Keratinocyte (primary cell): Measurements from ENCODE around the gene ETNK2. TPM values are rescaled to one million over a fixed set of nuclear protein-coding genes. Genes with fewer than 3 reads are reported as not detected.

ENCODE experiments used
- DNase-seq: peaks from one replicate; pipeline ENCODE4 v3.0.0-alpha.2; 2011; ENCODE audit warnings: low read depth, missing footprints, low spot score
- FAIRE-seq: peaks from 2 replicates; lab custom pipeline; 2011; peaks lifted over from hg19 to GRCh38; lab: Jason Lieb, UNC
- H2AFZ ChIP-seq: 2 replicates; pipeline ENCODE4 v1.6.0; 2012; ENCODE audit warnings: low read length, control low read depth, inconsistent platforms; ENCODE audit not compliant: control insufficient read depth
- H3K27ac ChIP-seq: 2 replicates; pipeline ENCODE4 v1.5.1; 2011; ENCODE audit warnings: low read length; ENCODE audit not compliant: control insufficient read depth, insufficient read depth
- H3K27me3 ChIP-seq: 3 replicates; pipeline ENCODE4 v1.6.0; 2011; ENCODE audit warnings: low read length; ENCODE audit not compliant: control insufficient read depth, insufficient read depth; ENCODE audit errors: extremely low read depth
- H3K36me3 ChIP-seq, 2 experiments: 2 replicates in 1 of 2; 3 replicates in 1 of 2; pipeline ENCODE4 v1.5.1; 2011; ENCODE audit warnings: low read length in 2 of 2, mild to moderate bottlenecking in 1 of 2; ENCODE audit not compliant: control insufficient read depth in 2 of 2, insufficient read depth in 2 of 2; ENCODE audit errors: extremely low read depth in 1 of 2
- H3K4me1 ChIP-seq: 3 replicates; pipeline ENCODE4 v1.5.1; 2011; ENCODE audit warnings: low read length; ENCODE audit not compliant: control insufficient read depth, insufficient read depth; ENCODE audit errors: extremely low read depth
- H3K4me2 ChIP-seq: 3 replicates; pipeline ENCODE4 v1.6.0; 2011; ENCODE audit warnings: low read depth, low read length; ENCODE audit not compliant: control insufficient read depth, insufficient read depth; ENCODE audit errors: extremely low read depth
- H3K4me3 ChIP-seq, 3 experiments: fragments of 200-600 bp in 1 of 3; sonication (generic) in 1 of 3; 2 replicates in 2 of 3; 3 replicates in 1 of 3; pipeline ENCODE4 v1.5.1; 2011 to 2016; ENCODE audit warnings: low read length in 3 of 3, mild to moderate bottlenecking in 3 of 3, control low read depth in 2 of 3, inconsistent platforms in 1 of 3, low read depth in 1 of 3, mixed read lengths in 1 of 3, mixed run types in 1 of 3, moderate library complexity in 1 of 3; ENCODE audit not compliant: control insufficient read depth in 2 of 3, insufficient read depth in 2 of 3; ENCODE audit errors: extremely low read depth in 1 of 3
- H3K79me2 ChIP-seq: 2 replicates; pipeline ENCODE4 v1.6.0; 2012; ENCODE audit warnings: low read length; ENCODE audit not compliant: control insufficient read depth, insufficient read depth
- H3K9ac ChIP-seq: 3 replicates; pipeline ENCODE4 v1.6.0; 2011; ENCODE audit warnings: low read length; ENCODE audit not compliant: control insufficient read depth, insufficient read depth; ENCODE audit errors: extremely low read depth
- H3K9me1 ChIP-seq: 3 replicates; pipeline ENCODE4 v1.6.0; 2011; ENCODE audit warnings: low read length; ENCODE audit not compliant: control insufficient read depth, insufficient read depth; ENCODE audit errors: extremely low read depth
- H3K9me3 ChIP-seq: 2 replicates; pipeline ENCODE4 v1.5.1; 2012; ENCODE audit warnings: low read depth, low read length; ENCODE audit not compliant: control insufficient read depth
- H4K20me1 ChIP-seq: 3 replicates; pipeline ENCODE4 v1.6.0; 2011; ENCODE audit warnings: low read length; ENCODE audit not compliant: control insufficient read depth, insufficient read depth; ENCODE audit errors: extremely low read depth
- CTCF ChIP-seq, 3 experiments: IDR thresholded peaks in 1 of 3; conservative IDR thresholded peaks in 1 of 3; optimal IDR thresholded peaks in 1 of 3; 2 replicates in 2 of 3; 3 replicates in 1 of 3; pipeline versions ENCODE3 to v1.5.1; 2011; ENCODE audit warnings: low read length in 3 of 3, mild to moderate bottlenecking in 3 of 3, moderate library complexity in 2 of 3, control low read depth in 1 of 3, inconsistent platforms in 1 of 3; ENCODE audit not compliant: insufficient read depth in 2 of 3; ENCODE audit errors: extremely low read depth in 1 of 3
- EZH2 ChIP-seq: IDR thresholded peaks from one replicate; pipeline ENCODE4 v1.6.1; 2012; ENCODE audit warnings: inconsistent platforms, mild to moderate bottlenecking, low read length, moderate library complexity
- dilution Hi-C: fragments of 300-500 bp; cut with MboI; formaldehyde crosslinking; loops from one replicate; pipeline ENCODE4 v1.7.0; 2020; ENCODE audit warnings: low sequenced_read_pairs; ENCODE audit not compliant: extremely low pct_ligation_motif_present
- polyA plus RNA-seq, 5 experiments: library from polyadenylated mRNA; depleted of rRNA in 3 of 5; stranded (reverse) in 3 of 5; stranded (forward) in 1 of 5; unstranded in 1 of 5; fragments of >200 nt; gene quantifications; 1 replicate in 1 of 5; 2 replicates in 3 of 5; 3 replicates in 1 of 5; pipeline versions ENCODE4 v1.2.1 to v1.2.3, GENCODE V29; 2011 to 2012; ENCODE audit warnings: missing spikeins in 2 of 5, low read depth in 1 of 5, low replicate concordance in 1 of 5

Gene ETNK2
- polyA plus RNA-seq, 1 donor (not counting 4 experiments of a cell fraction or from before 2014, with no cell fraction given) = 18.4 TPM

- no peak overlapping the region for H2AFZ ChIP-seq
- no peak overlapping the region for H3K9ac ChIP-seq
- no peaks in the 10 kb centered on the region for H3K36me3 ChIP-seq
- peaks cover 9% of the 10 kb centered on the region for H3K79me2 ChIP-seq
- no peak for DNase-seq
- dilution Hi-C loops = no loop called here
- no peak overlapping the region for H3K4me3 ChIP-seq
- H3K9me3 ChIP-seq = no peaks in the 10 kb centered on the region
- no peak overlapping the region for H3K4me2 ChIP-seq
- H3K9me1 ChIP-seq = no peaks in the 10 kb centered on the region
- H3K27me3 ChIP-seq = no peaks in the 10 kb centered on the region
- TF ChIP-seq CTCF (optimal IDR thresholded peaks at IDR 0.05 in 1 of 3, IDR thresholded peaks at IDR 0.05 in 1 of 3, conservative IDR thresholded peaks at IDR 0.05 in 1 of 3; ENCODE audit: extremely low read depth in 1 of 3, insufficient read depth in 2 of 3, low read length in 3 of 3) (no peak), EZH2 (no peak)
- FAIRE-seq = no peak
- no peak overlapping the region for H3K27ac ChIP-seq
- H4K20me1 ChIP-seq = no peaks in the 10 kb centered on the region
- H3K4me1 ChIP-seq = peaks cover 6% of the 10 kb centered on the region
These were observed 64.5 kb downstream of the ETNK2 start for GRCh38 chr1:204087181-204087892.

GRCh38 chr1:204085876-204086275, 66.0 kb downstream of the ETNK2 start:
- H3K9me1 ChIP-seq = no peaks in the 10 kb centered on the region
- H3K36me3 ChIP-seq = no peaks in the 10 kb centered on the region
- H3K27ac ChIP-seq = no peak overlapping the region
- no peaks in the 10 kb centered on the region for H3K9me3 ChIP-seq
- H3K79me2 ChIP-seq = peaks cover 9% of the 10 kb centered on the region
- no peaks in the 10 kb centered on the region for H4K20me1 ChIP-seq
- no peak overlapping the region for H3K4me3 ChIP-seq
- FAIRE-seq (no peak), DNase-seq (no peak)
- no peak overlapping the region for H3K4me2 ChIP-seq
- TF ChIP-seq EZH2 (no peak), CTCF (optimal IDR thresholded peaks at IDR 0.05 in 1 of 3, IDR thresholded peaks at IDR 0.05 in 1 of 3, conservative IDR thresholded peaks at IDR 0.05 in 1 of 3; ENCODE audit: extremely low read depth in 1 of 3, insufficient read depth in 2 of 3, low read length in 3 of 3) (no peak)
- H3K9ac ChIP-seq = no peak overlapping the region
- dilution Hi-C loops = no loop called here
- H2AFZ ChIP-seq = no peak overlapping the region
- H3K27me3 ChIP-seq = no peaks in the 10 kb centered on the region
- H3K4me1 ChIP-seq = peaks cover 7% of the 10 kb centered on the region
